HFFc6 (cell line): ENCODE results near the gene SLC4A11. TPM values are rescaled to one million over a fixed set of nuclear protein-coding genes. Genes with fewer than 3 reads are reported as not detected.

Source experiments
- DNase-seq: peaks from one replicate; pipeline ENCODE4 v3.0.0-alpha.2; 2018
- H3K27ac Mint-ChIP-seq: 2 replicates; pipeline ENCODE4 v1.8.0; 2020; ENCODE audit warnings: mild to moderate bottlenecking, mixed read lengths
- H3K27me3 Mint-ChIP-seq: 2 replicates; pipeline ENCODE4 v1.8.0; 2021; ENCODE audit warnings: mild to moderate bottlenecking, moderate library complexity, mixed read lengths; ENCODE audit not compliant: insufficient read depth
- H3K36me3 Mint-ChIP-seq: 2 replicates; pipeline ENCODE4 v1.8.0; 2021; ENCODE audit warnings: low read depth, mixed read lengths
- H3K4me1 Mint-ChIP-seq: 2 replicates; pipeline ENCODE4 v1.8.0; 2020; ENCODE audit warnings: low read depth, mixed read lengths
- H3K4me3 Mint-ChIP-seq: 2 replicates; pipeline ENCODE4 v1.8.0; 2020; ENCODE audit warnings: mild to moderate bottlenecking, moderate library complexity, mixed read lengths
- H3K9me3 Mint-ChIP-seq: 2 replicates; pipeline ENCODE4 v1.8.0; 2020; ENCODE audit warnings: mild to moderate bottlenecking, mixed read lengths
- CTCF ChIP-seq: fragments of 200-600 bp; sonication (generic); IDR thresholded peaks from 2 replicates; pipeline ENCODE4 v1.5.0; 2021; ENCODE audit warnings: antibody characterized with exemption, mild to moderate bottlenecking
- total RNA-seq, 6 experiments: library from RNA; stranded (reverse); fragmentation: NEBNext Ultra II Directional; extraction: Animal tissue kit (Norgen Biotek cat#: 25700); gene quantifications; 2 replicates in 1 of 6; 3 replicates in 5 of 6; pipeline ENCODE4 v1.2.3, GENCODE V29; 2021

Gene SLC4A11
- total RNA-seq, 6 experiments from 2014 or later, result 2.4 to 3.6 (median 3.1) TPM

- DNase-seq, result no peak
- H3K27me3 Mint-ChIP-seq, result peaks cover 4% of the 10 kb centered on the region
- no peak for TF ChIP-seq CTCF
- no peaks in the 10 kb centered on the region for H3K36me3 Mint-ChIP-seq
- peaks cover 9% of the 10 kb centered on the region for H3K4me1 Mint-ChIP-seq
- no peak overlapping the region for H3K4me3 Mint-ChIP-seq
- no peak overlapping the region for H3K27ac Mint-ChIP-seq
- no peaks in the 10 kb centered on the region for H3K9me3 Mint-ChIP-seq
Observed at GRCh38 chr20:3245156-3245555, 6.2 kb upstream of the SLC4A11 start.

GRCh38 chr20:3244613-3245012, 5.6 kb upstream of the SLC4A11 start:
- peaks cover 6% of the 10 kb centered on the region for H3K27me3 Mint-ChIP-seq
- no peak for DNase-seq
- H3K9me3 Mint-ChIP-seq, result no peaks in the 10 kb centered on the region
- no peak overlapping the region for H3K4me3 Mint-ChIP-seq
- TF ChIP-seq CTCF, result no peak
- H3K36me3 Mint-ChIP-seq, result no peaks in the 10 kb centered on the region
- no peak overlapping the region for H3K27ac Mint-ChIP-seq
- peaks cover 13% of the 10 kb centered on the region for H3K4me1 Mint-ChIP-seq

GRCh38 chr20:3243718-3244358, 4.8 kb upstream of the SLC4A11 start:
- Mint-ChIP-seq H3K27me3 (peaks cover 8% of the 10 kb centered on the region), H3K4me3 (no peak overlapping the region), H3K4me1 (peaks cover 13% of the 10 kb centered on the region), H3K9me3 (no peaks in the 10 kb centered on the region), H3K27ac (no peak overlapping the region), H3K36me3 (no peaks in the 10 kb centered on the region)
- DNase-seq, result no peak
- no peak for TF ChIP-seq CTCF

- Mint-ChIP-seq H3K9me3 (no peaks in the 10 kb centered on the region), H3K27me3 (peaks cover 8% of the 10 kb centered on the region), H3K4me3 (no peak overlapping the region), H3K36me3 (no peaks in the 10 kb centered on the region), H3K4me1 (peaks cover 13% of the 10 kb centered on the region), H3K27ac (no peak overlapping the region)
- no peak for DNase-seq
- no peak for TF ChIP-seq CTCF
Observed at GRCh38 chr20:3242172-3242692, 3.2 kb upstream of the SLC4A11 start.

GRCh38 chr20:3240776-3241363, 1.9 kb upstream of the SLC4A11 start:
- peaks cover 17% of the 10 kb centered on the region for H3K4me1 Mint-ChIP-seq
- peak overlapping the region; percentile 91 for H3K4me3 Mint-ChIP-seq
- H3K27ac Mint-ChIP-seq, result no peak overlapping the region
- no peak for DNase-seq
- no peaks in the 10 kb centered on the region for H3K9me3 Mint-ChIP-seq
- no peaks in the 10 kb centered on the region for H3K36me3 Mint-ChIP-seq
- H3K27me3 Mint-ChIP-seq, result peaks cover 8% of the 10 kb centered on the region
- TF ChIP-seq CTCF, result no peak
